IPS-18a (cell line): ENCODE results near the gene FTSJ3.
"Not testable (repeated sequence)": the region's sequence is repeated elsewhere in the genome, so short reads cannot be mapped to it uniquely, and the experiment has no call there.

Experiments used
- H3K27ac ChIP-seq: one replicate; pipeline ENCODE4 v1.5.1; 2013; ENCODE audit warnings: low read length
- H3K27me3 ChIP-seq: one replicate; pipeline ENCODE4 v1.6.1; 2013; ENCODE audit warnings: mild to moderate bottlenecking, low read length; ENCODE audit not compliant: control insufficient read depth, insufficient read depth
- H3K36me3 ChIP-seq: one replicate; pipeline ENCODE4 v1.6.1; 2013; ENCODE audit warnings: low read depth, low read length; ENCODE audit not compliant: control insufficient read depth
- H3K4me1 ChIP-seq: one replicate; pipeline ENCODE4 v1.6.1; 2013; ENCODE audit warnings: low read depth, low read length; ENCODE audit not compliant: control insufficient read depth
- H3K4me3 ChIP-seq: one replicate; pipeline ENCODE4 v1.5.1; 2013; ENCODE audit warnings: low read length
- H3K9ac ChIP-seq: one replicate; pipeline ENCODE4 v1.6.1; 2013; ENCODE audit warnings: mild to moderate bottlenecking, low read length, moderate library complexity
- H3K9me3 ChIP-seq: one replicate; pipeline ENCODE4 v1.6.1; 2013; ENCODE audit warnings: low read depth, low read length; ENCODE audit not compliant: control insufficient read depth

The FTSJ3 gene

GRCh38 chr17:63796375-63796774 lies 31.1 kb downstream of the FTSJ3 start:
- peaks cover 96% of the 10 kb centered on the region for H3K36me3 ChIP-seq
- H3K27me3 ChIP-seq, H3K4me1 ChIP-seq, H3K27ac ChIP-seq, H3K9me3 ChIP-seq, H3K4me3 ChIP-seq, H3K9ac ChIP-seq: not testable (repeated sequence)

- Histone ChIP-seq H3K36me3 (peaks cover 95% of the 10 kb centered on the region), H3K4me3 (no peak overlapping the region), H3K27ac (no peak overlapping the region), H3K9me3 (no peaks in the 10 kb centered on the region), H3K27me3 (no peaks in the 10 kb centered on the region), H3K4me1 (no peaks in the 10 kb centered on the region), H3K9ac (no peak overlapping the region)
Measured at GRCh38 chr17:63792055-63792729, 35.3 kb downstream of the FTSJ3 start.

- Histone ChIP-seq H3K27ac (no peak overlapping the region), H3K27me3 (no peaks in the 10 kb centered on the region), H3K36me3 (peaks cover 88% of the 10 kb centered on the region), H3K4me3 (no peak overlapping the region), H3K9me3 (no peaks in the 10 kb centered on the region), H3K4me1 (no peaks in the 10 kb centered on the region), H3K9ac (no peak overlapping the region)
Measured at GRCh38 chr17:63790057-63790456, 37.4 kb downstream of the FTSJ3 start.

GRCh38 chr17:63786971-63787711 lies 40.3 kb downstream of the FTSJ3 start:
- Histone ChIP-seq H3K4me1 (no peaks in the 10 kb centered on the region), H3K27ac (no peak overlapping the region), H3K36me3 (peaks cover 68% of the 10 kb centered on the region), H3K9ac (no peak overlapping the region), H3K27me3 (no peaks in the 10 kb centered on the region), H3K4me3 (no peak overlapping the region), H3K9me3 (no peaks in the 10 kb centered on the region)

GRCh38 chr17:63786117-63786516 lies 41.3 kb downstream of the FTSJ3 start:
- H3K36me3 ChIP-seq, result peaks cover 58% of the 10 kb centered on the region
- no peak overlapping the region for H3K9ac ChIP-seq
- H3K4me3 ChIP-seq, result no peak overlapping the region
- H3K27me3 ChIP-seq, result no peaks in the 10 kb centered on the region
- H3K27ac ChIP-seq, result no peak overlapping the region
- no peaks in the 10 kb centered on the region for H3K9me3 ChIP-seq
- no peaks in the 10 kb centered on the region for H3K4me1 ChIP-seq

GRCh38 chr17:63785556-63785955 lies 41.9 kb downstream of the FTSJ3 start:
- Histone ChIP-seq H3K27ac (no peak overlapping the region), H3K36me3 (peaks cover 54% of the 10 kb centered on the region), H3K4me1 (no peaks in the 10 kb centered on the region), H3K27me3 (no peaks in the 10 kb centered on the region), H3K4me3 (no peak overlapping the region), H3K9me3 (no peaks in the 10 kb centered on the region), H3K9ac (no peak overlapping the region)

GRCh38 chr17:63783522-63783921 lies 43.9 kb downstream of the FTSJ3 start:
- Histone ChIP-seq H3K9ac (no peak overlapping the region), H3K27me3 (no peaks in the 10 kb centered on the region), H3K9me3 (no peaks in the 10 kb centered on the region), H3K4me3 (no peak overlapping the region), H3K27ac (no peak overlapping the region), H3K4me1 (no peaks in the 10 kb centered on the region), H3K36me3 (peaks cover 48% of the 10 kb centered on the region)

- Histone ChIP-seq H3K27ac (no peak overlapping the region), H3K27me3 (no peaks in the 10 kb centered on the region), H3K4me3 (no peak overlapping the region), H3K4me1 (peaks cover 2% of the 10 kb centered on the region), H3K36me3 (peaks cover 37% of the 10 kb centered on the region), H3K9me3 (no peaks in the 10 kb centered on the region), H3K9ac (no peak overlapping the region)
Measured at GRCh38 chr17:63780928-63781327, 46.5 kb downstream of the FTSJ3 start.

GRCh38 chr17:63780507-63780906 lies 47.0 kb downstream of the FTSJ3 start:
- Histone ChIP-seq H3K9me3 (no peaks in the 10 kb centered on the region), H3K27ac (no peak overlapping the region), H3K4me3 (no peak overlapping the region), H3K9ac (no peak overlapping the region), H3K4me1 (peaks cover 7% of the 10 kb centered on the region), H3K27me3 (no peaks in the 10 kb centered on the region), H3K36me3 (peaks cover 38% of the 10 kb centered on the region)

- no peak overlapping the region for H3K27ac ChIP-seq
- no peaks in the 10 kb centered on the region for H3K9me3 ChIP-seq
- no peaks in the 10 kb centered on the region for H3K27me3 ChIP-seq
- peaks cover 8% of the 10 kb centered on the region for H3K4me1 ChIP-seq
- peak overlapping the region; percentile 89 for H3K4me3 ChIP-seq
- H3K36me3 ChIP-seq, result peaks cover 29% of the 10 kb centered on the region
- H3K9ac ChIP-seq, result peak overlapping the region; percentile 98
Measured at GRCh38 chr17:63775420-63775819, 52.0 kb downstream of the FTSJ3 start.

GRCh38 chr17:63774969-63775265 lies 52.5 kb downstream of the FTSJ3 start:
- Histone ChIP-seq H3K4me3 (peak overlapping the region; percentile 89), H3K9me3 (no peaks in the 10 kb centered on the region), H3K27me3 (no peaks in the 10 kb centered on the region), H3K36me3 (peaks cover 26% of the 10 kb centered on the region), H3K9ac (peak overlapping the region; percentile 98), H3K27ac (no peak overlapping the region), H3K4me1 (peaks cover 8% of the 10 kb centered on the region)
